ENCODE results near the gene CRACR2B.
A peak's percentile ranks its signal among the peaks of the same experiment; 100 is the strongest.

The CRACR2B gene

GRCh38 chr11:833849-834311 lies 6.2 kb downstream of the CRACR2B start:
- no peak for DNase-seq (ENCODE audit: low read depth)
- TF ChIP-seq CTCF (IDR thresholded peaks at IDR 0.05; ENCODE audit: low read length, missing control alignments): no peak
- peak overlapping the region; percentile 70 for H3K4me3 ChIP-seq (replicated peaks; ENCODE audit: low read depth, low read length)

GRCh38 chr11:834371-835316 lies 6.9 kb downstream of the CRACR2B start:
- DNase-seq (ENCODE audit: low read depth): peak; percentile 61
- peak overlapping the region; percentile 38 for H3K4me3 ChIP-seq (replicated peaks; ENCODE audit: low read depth, low read length)

GRCh38 chr11:836274-836673 lies 8.6 kb downstream of the CRACR2B start:
- H3K4me3 ChIP-seq (replicated peaks; ENCODE audit: low read depth, low read length): no peak overlapping the region
- no peak for DNase-seq (ENCODE audit: low read depth)
- TF ChIP-seq CTCF (IDR thresholded peaks at IDR 0.05; ENCODE audit: low read length, missing control alignments): no peak

More at GRCh38 chr11:834371-835316, 6.9 kb downstream of the CRACR2B start:
- TF ChIP-seq CTCF (IDR thresholded peaks at IDR 0.05; ENCODE audit: low read length, missing control alignments): no peak

- no peak for DNase-seq (ENCODE audit: low read depth)
- no peak for TF ChIP-seq CTCF (IDR thresholded peaks at IDR 0.05; ENCODE audit: low read length, missing control alignments)
- H3K4me3 ChIP-seq (replicated peaks; ENCODE audit: low read depth, low read length): no peak overlapping the region
These were observed 9.0 kb downstream of the CRACR2B start for GRCh38 chr11:836700-837099.

GRCh38 chr11:837189-837989 lies 9.7 kb downstream of the CRACR2B start:
- TF ChIP-seq CTCF (IDR thresholded peaks at IDR 0.05; ENCODE audit: low read length, missing control alignments): no peak
- H3K4me3 ChIP-seq (replicated peaks; ENCODE audit: low read depth, low read length): no peak overlapping the region
- no peak for DNase-seq (ENCODE audit: low read depth)

GRCh38 chr11:837990-838307 lies 10.2 kb downstream of the CRACR2B start:
- no peak for DNase-seq (ENCODE audit: low read depth)
- no peak overlapping the region for H3K4me3 ChIP-seq (replicated peaks; ENCODE audit: low read depth, low read length)
- no peak for TF ChIP-seq CTCF (IDR thresholded peaks at IDR 0.05; ENCODE audit: low read length, missing control alignments)

All from fibroblast of pulmonary artery (primary cell).